NCI-H128 (cell line): ENCODE data around the gene METTL13.
A peak's percentile ranks its signal among the peaks of the same experiment; 100 is the strongest.

Experiments
- DNase-seq: peaks from one replicate; lab custom pipeline; 2025; ENCODE audit not compliant: unreplicated experiment; lab: John Stamatoyannopoulos, UW

The METTL13 gene

DNA sequence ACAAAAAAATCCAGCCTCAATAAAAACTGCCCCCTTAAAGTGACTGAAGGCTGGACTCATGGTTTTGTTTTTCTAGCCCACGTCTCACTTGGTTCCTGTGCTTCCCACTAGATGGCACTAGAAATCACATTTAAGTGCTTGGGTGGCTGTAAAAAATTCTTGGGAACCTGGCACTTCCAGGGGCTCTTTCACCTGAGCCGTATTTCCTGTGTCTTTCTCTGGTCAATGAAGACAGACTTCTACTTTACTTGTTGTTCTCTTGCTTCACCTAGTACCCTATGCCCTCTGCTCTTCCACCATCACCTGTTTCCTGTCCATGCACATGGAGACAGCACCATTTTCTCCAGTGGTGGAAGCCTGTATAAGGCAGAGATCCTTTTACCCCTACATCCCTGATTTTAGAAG lies 20.0 kb downstream of the METTL13 start:
- DNase-seq: peak; percentile 62

DNA sequence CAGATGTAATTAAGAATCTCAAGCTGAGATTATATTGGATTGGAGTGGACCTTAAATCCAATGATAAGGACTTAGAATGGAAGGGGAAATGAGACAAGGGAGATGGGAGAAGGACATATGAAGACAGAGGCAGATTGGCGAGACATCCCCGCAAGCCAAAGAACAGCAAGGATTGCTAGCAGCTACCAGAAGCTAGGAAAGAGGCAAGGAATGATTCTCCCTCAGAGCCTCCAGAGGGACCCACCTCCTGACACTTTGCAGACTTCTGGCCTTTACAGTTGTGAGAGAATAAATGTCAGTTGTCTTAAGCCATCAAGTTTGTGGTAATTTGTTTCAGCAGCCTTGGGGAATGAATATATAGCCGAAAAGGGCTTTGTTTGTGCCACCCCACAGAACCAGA lies 20.7 kb downstream of the METTL13 start:
- DNase-seq: no peak

DNA sequence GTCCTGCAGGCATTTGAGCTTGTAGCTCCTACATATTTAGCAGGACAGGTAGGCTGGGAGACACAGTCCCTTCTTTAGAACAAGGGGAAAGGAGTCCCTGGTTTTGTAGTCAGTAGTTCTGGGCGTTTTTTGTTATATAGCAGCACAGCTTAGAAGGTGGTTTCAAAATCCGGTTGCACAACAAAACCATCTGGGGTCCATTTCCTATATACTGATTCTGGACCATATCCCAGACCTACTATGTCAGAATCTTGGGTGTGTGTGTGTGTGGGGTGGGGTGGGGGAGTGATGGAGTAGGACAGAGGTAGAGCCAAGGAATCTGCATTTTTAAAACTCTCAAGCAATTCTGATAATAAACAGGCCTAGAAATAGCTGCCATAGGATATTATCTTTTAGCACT lies 21.6 kb downstream of the METTL13 start:
- DNase-seq: no peak

- no peak for DNase-seq
Measured at GRCh38 chr1:171803461-171804022, 22.1 kb downstream of the METTL13 start.

- DNase-seq: no peak
Measured at GRCh38 chr1:171805395-171806115, 24.1 kb downstream of the METTL13 start.

GRCh38 chr1:171807556-171807955 lies 26.1 kb downstream of the METTL13 start:
- no peak for DNase-seq

DNA sequence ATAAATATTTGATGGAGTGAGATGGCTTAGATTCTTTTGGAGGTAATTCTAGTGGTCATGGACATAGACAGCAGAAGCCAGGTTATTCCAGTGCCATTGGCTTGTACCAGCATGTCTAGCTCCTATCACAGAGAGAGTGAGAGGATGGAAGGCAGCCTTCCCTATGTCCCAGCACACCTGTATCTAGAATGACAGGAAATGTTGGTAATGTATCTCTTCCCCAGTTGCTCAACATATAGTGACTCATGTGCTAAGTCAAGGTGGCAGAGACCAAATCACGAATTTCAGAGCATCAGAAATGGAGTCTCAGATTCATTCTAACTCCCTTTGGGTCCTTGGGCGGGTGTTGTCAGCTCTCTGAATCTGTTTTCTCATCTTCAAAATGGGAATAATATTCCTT lies 28.4 kb downstream of the METTL13 start:
- no peak for DNase-seq

DNA sequence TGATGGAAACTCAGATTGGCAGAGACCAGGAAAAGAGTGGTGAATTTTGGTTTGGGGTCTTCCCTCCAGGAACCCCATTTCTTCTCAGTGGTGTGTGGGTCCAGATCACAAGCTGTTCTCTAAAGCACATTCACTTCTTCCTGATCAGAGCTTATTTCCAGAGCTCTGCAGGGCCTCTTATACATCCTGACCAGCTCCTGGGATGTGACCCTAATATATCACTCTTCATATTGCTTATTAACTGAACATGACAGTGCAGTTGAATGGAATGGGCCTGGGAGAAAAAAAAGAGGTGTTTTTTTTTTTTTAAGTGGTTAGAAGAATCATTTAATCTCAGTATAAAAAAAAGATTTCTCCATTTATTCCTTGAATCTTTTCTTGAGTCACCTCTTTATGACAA lies 30.2 kb downstream of the METTL13 start:
- DNase-seq: no peak

GRCh38 chr1:171814692-171815091 lies 33.2 kb downstream of the METTL13 start:
- DNase-seq: no peak

DNA sequence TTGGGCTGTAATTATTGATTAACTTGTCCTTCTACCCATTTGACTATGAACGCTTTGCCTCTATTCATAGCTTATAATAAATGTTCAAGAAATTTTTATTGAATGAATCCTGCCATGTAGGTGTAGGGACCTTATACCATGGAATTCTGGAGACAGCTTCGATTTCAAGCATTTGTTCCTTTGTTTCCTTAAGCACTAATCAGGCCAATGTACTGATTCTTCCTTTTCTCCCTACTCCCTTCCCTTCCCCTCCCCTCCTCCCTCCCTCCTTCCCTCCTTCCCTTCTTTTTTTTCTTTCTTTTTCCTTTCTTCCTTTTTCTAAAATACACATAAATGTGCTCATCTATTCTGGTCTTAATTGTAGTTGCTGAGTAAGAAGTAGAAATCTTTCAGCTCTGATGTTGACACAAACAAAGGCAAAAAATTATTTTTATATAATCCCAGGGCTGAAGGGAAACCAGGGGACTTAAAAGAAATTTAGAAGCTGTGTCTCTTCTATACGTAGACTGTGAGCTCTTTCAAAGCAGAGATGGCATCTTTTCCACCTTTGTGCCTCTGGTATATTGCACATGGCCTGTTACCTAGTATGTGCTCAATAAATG lies 34.9 kb downstream of the METTL13 start:
- no peak for DNase-seq

DNA sequence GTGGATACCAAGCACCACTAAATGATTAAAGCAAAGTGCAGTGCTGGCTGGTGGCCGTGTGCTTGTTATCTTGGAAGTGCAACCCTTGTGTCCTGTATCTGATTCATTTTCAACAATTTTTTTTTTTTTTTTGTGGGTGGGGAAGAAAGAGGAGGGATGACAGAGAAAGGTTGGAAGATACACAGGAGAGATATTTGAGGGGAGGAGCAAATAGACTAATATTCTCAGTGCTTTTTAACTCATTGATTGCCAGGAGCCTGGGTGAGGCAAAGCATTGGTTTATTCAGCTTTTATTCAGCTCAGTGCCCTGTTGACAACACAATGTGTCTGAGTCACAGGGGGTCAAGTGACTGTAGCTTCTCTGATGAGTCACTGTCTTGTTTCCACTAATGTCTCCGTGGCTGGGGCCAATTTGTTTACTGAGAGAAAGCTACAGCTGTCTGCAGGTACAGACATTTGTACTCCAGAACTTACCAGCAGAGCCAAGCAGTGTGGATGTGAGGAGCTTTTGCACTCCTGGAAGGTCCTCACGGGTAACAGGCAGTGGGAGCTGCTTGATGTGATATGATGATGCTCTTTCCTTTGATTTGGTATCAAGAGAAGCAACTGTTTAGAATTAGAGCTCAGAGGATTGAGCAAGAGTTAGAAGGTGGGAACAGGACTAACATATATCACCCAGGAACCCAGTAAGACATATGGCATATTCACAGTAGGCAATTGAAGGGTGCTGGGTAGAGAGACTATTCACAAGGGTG lies 36.2 kb downstream of the METTL13 start:
- DNase-seq: no peak

GRCh38 chr1:171819946-171820345 lies 38.5 kb downstream of the METTL13 start:
- no peak for DNase-seq

DNA sequence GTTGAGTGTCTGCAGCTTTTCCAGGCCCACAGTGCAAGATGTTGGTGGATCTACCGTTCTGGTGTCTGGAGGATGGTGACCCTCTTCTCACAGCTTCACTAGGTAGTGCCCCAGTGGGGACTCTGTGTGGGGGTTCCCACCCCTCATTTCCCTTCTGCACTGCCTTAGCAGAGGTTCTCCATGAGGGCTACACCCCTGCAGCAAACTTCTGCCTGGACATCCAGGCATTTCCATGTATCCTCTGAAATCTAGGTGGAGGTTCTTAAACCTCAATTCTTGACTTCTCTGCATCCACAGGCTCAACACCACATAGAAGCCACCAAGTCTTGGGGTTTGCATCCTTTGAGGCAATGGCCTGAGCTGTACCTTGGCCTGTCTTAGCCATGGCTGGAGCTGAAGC lies 45.5 kb downstream of the METTL13 start:
- no peak for DNase-seq

DNA sequence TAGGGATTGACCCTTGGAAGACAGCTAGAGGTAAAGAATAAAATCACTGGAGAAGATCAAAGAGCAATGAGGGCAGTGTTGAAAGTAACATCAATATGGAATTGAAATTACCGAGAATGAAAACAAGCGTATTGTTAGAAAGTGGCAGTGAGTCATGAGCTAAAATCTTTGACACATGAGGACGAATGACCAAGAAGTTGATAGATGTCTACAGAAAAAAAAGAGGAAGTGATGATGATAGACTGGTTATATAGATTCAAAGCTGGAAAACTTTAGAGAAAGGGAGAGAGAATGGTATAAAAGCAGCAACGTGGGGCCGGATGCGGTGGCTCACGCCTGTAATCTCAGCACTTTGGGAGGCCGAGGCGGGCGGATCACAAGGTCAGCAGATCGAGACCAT lies 47.3 kb downstream of the METTL13 start:
- DNase-seq: no peak

- no peak for DNase-seq
Measured at GRCh38 chr1:171833091-171833825, 51.8 kb downstream of the METTL13 start.

GRCh38 chr1:171834821-171835220 lies 53.4 kb downstream of the METTL13 start:
- DNase-seq: no peak

DNA sequence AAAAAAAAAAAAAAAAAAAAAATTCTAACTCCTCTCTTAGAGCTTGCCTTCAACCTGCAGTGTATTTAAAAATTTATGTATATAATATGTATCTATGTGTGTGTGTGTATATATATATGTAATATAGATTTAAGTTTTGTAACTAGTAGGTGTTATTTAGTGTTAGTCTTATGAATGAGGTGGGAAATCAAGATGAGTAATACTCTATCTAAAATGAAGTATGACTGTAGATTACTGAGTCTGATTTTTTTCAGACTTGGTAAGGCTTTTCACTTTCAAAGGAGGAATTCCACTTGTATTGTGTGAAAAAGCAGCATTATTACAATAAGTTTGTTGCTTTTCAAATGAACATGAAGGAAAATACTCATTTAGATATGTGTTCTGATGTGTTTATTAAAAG lies 54.4 kb downstream of the METTL13 start:
- no peak for DNase-seq

DNA sequence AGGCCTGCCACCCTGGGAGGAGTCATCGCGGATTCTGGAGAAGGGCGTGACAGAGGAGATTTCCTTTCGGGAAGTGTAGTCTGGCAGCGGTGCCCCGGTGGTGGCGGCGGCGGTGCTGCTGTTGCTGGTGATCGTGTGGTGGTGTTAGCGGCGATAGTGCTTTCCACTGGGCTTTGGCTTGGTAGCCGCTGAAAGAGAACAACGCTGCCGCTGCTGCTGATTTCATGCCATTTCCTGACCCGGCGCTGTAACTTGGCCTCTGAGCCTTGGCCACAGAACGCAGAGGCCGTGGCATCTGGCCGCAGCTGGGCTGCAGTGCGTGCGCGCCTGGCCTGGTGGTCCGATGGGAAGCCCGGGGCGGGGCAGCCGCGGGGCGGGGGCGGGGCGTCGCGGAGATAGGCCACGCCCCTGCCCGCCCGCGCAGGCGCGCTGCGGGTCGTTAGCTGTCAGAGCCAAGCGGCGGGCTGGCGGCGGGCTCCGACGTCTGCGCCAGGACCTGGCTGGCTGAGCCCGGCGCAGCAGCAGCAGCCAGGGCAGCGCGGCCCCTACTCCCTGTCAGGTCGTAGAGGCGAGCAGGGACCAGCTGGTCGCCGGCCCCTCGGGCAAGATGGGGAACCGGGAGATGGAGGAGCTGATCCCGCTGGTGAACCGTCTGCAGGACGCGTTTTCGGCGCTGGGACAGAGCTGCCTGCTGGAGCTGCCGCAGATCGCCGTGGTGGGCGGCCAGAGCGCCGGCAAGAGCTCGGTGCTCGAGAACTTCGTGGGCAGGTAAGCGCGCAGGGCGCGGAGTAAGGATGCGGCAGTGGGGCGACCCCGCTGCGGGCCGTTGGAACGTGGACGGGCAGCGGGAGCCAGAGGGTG lies 59.8 kb downstream of the METTL13 start, which contains the start of gene DNM3:
DNM3 (plus strand) TSS at position 449 of the 861 bp plus-strand sequence; CDS start at position 608, 159 bp downstream.
- DNase-seq: peak; percentile 57

DNA sequence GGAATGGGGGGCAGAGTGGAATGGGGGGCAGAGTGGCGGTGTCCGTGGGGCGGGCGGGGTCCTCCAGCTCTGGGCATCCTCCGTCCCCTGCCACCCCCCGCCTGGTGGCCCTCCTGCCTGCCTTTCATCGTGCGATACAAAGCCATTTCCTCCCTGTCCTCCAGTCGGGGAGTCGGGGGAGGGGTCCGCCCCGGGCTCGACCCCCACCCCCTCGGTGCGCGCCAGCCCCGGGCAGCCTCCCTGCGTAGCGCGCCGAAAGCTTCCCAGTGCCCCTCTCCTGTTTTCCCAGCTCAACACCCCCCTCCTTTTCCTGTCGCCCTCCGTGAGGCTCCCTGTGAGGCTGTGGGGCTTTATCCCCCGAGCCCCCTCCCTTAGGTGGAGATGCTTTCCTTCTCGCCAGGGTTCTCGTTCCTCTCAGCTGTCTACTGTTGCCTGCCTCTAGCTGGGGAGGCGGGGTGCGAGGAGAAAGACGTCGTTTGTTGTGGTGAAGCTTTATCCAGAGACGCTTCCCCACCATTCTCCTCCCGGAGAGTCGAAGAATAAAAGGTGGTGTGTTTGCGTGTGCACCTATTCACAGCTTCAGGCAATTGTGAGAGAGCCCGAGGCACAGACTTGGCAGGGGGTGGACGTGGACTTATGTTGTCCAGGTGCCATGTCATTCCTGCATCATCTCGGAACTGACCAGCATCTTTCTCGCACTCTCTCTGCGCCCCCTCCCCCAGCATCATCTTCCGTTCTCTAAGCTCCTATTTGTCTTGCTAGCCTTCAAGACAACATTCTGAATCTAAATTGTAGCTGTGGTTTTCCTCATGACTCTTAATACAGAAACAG lies 60.7 kb downstream of the METTL13 start:
- DNase-seq: no peak
